H9 (cell line): ENCODE measurements around the gene TRAK1. TPM values are rescaled to one million over a fixed set of nuclear protein-coding genes. Genes with fewer than 3 reads are reported as not detected.

Source experiments
- DNase-seq: peaks from one replicate; pipeline ENCODE4 v3.0.0-alpha.2; 2017
- H2AFZ ChIP-seq: one replicate; pipeline ENCODE4 v1.6.1; 2013; ENCODE audit warnings: mild to moderate bottlenecking, low read length, control low read depth, moderate library complexity
- H2AK5ac ChIP-seq: 2 replicates; pipeline ENCODE4 v1.6.1; 2013; ENCODE audit warnings: low read length, control low read depth, mixed read lengths; ENCODE audit not compliant: insufficient read length
- H2BK120ac ChIP-seq: one replicate; pipeline ENCODE4 v1.6.1; 2013; ENCODE audit warnings: low read depth, mild to moderate bottlenecking, low read length, control low read depth, inconsistent platforms; ENCODE audit not compliant: poor library complexity, severe bottlenecking
- H2BK12ac ChIP-seq: 2 replicates; pipeline ENCODE4 v1.6.1; 2013; ENCODE audit warnings: low read length, control low read depth, mixed read lengths, low read depth; ENCODE audit not compliant: insufficient read length
- H2BK15ac ChIP-seq: 2 replicates; pipeline ENCODE4 v1.6.1; 2013; ENCODE audit warnings: low read depth, low read length, control low read depth
- H2BK20ac ChIP-seq: one replicate; pipeline ENCODE4 v1.6.1; 2013; ENCODE audit warnings: low read depth, mild to moderate bottlenecking, low read length, control low read depth, inconsistent platforms; ENCODE audit not compliant: poor library complexity, severe bottlenecking
- H2BK5ac ChIP-seq: 2 replicates; pipeline ENCODE4 v1.6.1; 2013; ENCODE audit warnings: low read length, control low read depth, mixed read lengths; ENCODE audit not compliant: insufficient read length
- H3K14ac ChIP-seq: 2 replicates; pipeline ENCODE4 v1.6.1; 2013; ENCODE audit warnings: low read length, control low read depth; ENCODE audit not compliant: insufficient read depth
- H3K18ac ChIP-seq: 2 replicates; pipeline ENCODE4 v1.6.1; 2013; ENCODE audit warnings: low read depth, mild to moderate bottlenecking, mixed read lengths, low read length, control low read depth; ENCODE audit not compliant: insufficient read length
- H3K23ac ChIP-seq: 2 replicates; pipeline ENCODE4 v1.6.1; 2013; ENCODE audit warnings: low read length, control low read depth, mixed read lengths, low read depth; ENCODE audit not compliant: insufficient read length
- H3K23me2 ChIP-seq: 2 replicates; pipeline ENCODE4 v1.6.1; 2013; ENCODE audit warnings: low read depth, mild to moderate bottlenecking, mixed read lengths, low read length, control low read depth; ENCODE audit not compliant: insufficient read length, poor library complexity, severe bottlenecking
- H3K27ac ChIP-seq: 2 replicates; pipeline ENCODE4 v1.5.1; 2013; ENCODE audit warnings: low read length, control low read depth, mixed read lengths, low read depth; ENCODE audit not compliant: insufficient read length
- H3K27me3 ChIP-seq: 2 replicates; pipeline ENCODE4 v1.6.1; 2013; ENCODE audit warnings: low read length, control low read depth, inconsistent platforms; ENCODE audit not compliant: insufficient read depth
- H3K4ac ChIP-seq: 2 replicates; pipeline ENCODE4 v1.6.1; 2013; ENCODE audit warnings: low read depth, mild to moderate bottlenecking, control low read depth, inconsistent platforms, low read length, moderate library complexity
- H3K4me1 ChIP-seq: 2 replicates; pipeline ENCODE4 v1.6.1; 2013; ENCODE audit warnings: low read length, control low read depth, inconsistent platforms; ENCODE audit not compliant: insufficient read depth
- H3K4me2 ChIP-seq: 2 replicates; pipeline ENCODE4 v1.6.1; 2013; ENCODE audit warnings: low read length, control low read depth, mixed read lengths; ENCODE audit not compliant: insufficient read length, insufficient read depth
- H3K56ac ChIP-seq: 2 replicates; pipeline ENCODE4 v1.6.1; 2013; ENCODE audit warnings: low read depth, mild to moderate bottlenecking, mixed read lengths, low read length, control low read depth; ENCODE audit not compliant: insufficient read length
- H3K79me1 ChIP-seq: 2 replicates; pipeline ENCODE4 v1.6.1; 2013; ENCODE audit warnings: low read depth, mild to moderate bottlenecking, moderate library complexity, low read length, control low read depth, inconsistent platforms; ENCODE audit not compliant: insufficient read depth, poor library complexity, severe bottlenecking
- H3K79me2 ChIP-seq: 2 replicates; pipeline ENCODE4 v1.6.1; 2013; ENCODE audit warnings: low read length, control low read depth, inconsistent platforms; ENCODE audit not compliant: insufficient read depth
- H3K9ac ChIP-seq: 2 replicates; pipeline ENCODE4 v1.6.1; 2013; ENCODE audit warnings: low read length, control low read depth, mixed read lengths; ENCODE audit not compliant: insufficient read length; ENCODE audit errors: extremely low read depth
- H3K9me3 ChIP-seq: one replicate; pipeline ENCODE4 v1.6.1; 2013; ENCODE audit warnings: low read depth, low read length, inconsistent platforms; ENCODE audit not compliant: control insufficient read depth
- H3T11ph ChIP-seq: one replicate; pipeline ENCODE4 v1.6.1; 2013; ENCODE audit warnings: mild to moderate bottlenecking, low read length, control low read depth, inconsistent platforms
- H4K20me1 ChIP-seq: one replicate; pipeline ENCODE4 v1.6.1; 2013; ENCODE audit not compliant: control insufficient read depth, insufficient read length, insufficient read depth
- H4K5ac ChIP-seq: 2 replicates; pipeline ENCODE4 v1.6.1; 2013; ENCODE audit warnings: low read depth, mild to moderate bottlenecking, mixed read lengths, low read length, control low read depth; ENCODE audit not compliant: insufficient read length
- H4K8ac ChIP-seq: replicated peaks from 2 replicates; pipeline ENCODE4 v1.6.1; 2013; ENCODE audit warnings: low read length, control low read depth, mixed read lengths, low read depth; ENCODE audit not compliant: insufficient read length
- H4K91ac ChIP-seq: 2 replicates; pipeline ENCODE4 v1.6.1; 2013; ENCODE audit warnings: low read depth, mild to moderate bottlenecking, moderate library complexity, mixed read lengths, low read length, control low read depth; ENCODE audit not compliant: insufficient read length
- H3K27ac Mint-ChIP-seq, 3 experiments: 2 replicates in 2 of 3; 3 replicates in 1 of 3; pipeline ENCODE4 v1.8.0; 2020 to 2021; ENCODE audit warnings: mixed read lengths in 3 of 3, mild to moderate bottlenecking in 1 of 3, moderate library complexity in 1 of 3
- H3K27me3 Mint-ChIP-seq: 2 replicates; pipeline ENCODE4 v1.8.0; 2021; ENCODE audit warnings: low read depth, mild to moderate bottlenecking, moderate library complexity, mixed read lengths
- H3K36me3 Mint-ChIP-seq, 3 experiments: 2 replicates in 2 of 3; 3 replicates in 1 of 3; pipeline ENCODE4 v1.8.0; 2020 to 2021; ENCODE audit warnings: low read depth in 3 of 3, mixed read lengths in 3 of 3; ENCODE audit not compliant: insufficient read depth in 1 of 3
- H3K4me1 Mint-ChIP-seq, 2 experiments: 2 replicates each; pipeline ENCODE4 v1.8.0; 2020; ENCODE audit warnings: mixed read lengths in 2 of 2
- H3K4me3 Mint-ChIP-seq, 2 experiments: 2 replicates in 1 of 2; 3 replicates in 1 of 2; pipeline ENCODE4 v1.8.0; 2020 to 2021; ENCODE audit warnings: mild to moderate bottlenecking in 2 of 2, mixed read lengths in 2 of 2, moderate library complexity in 1 of 2
- H3K9me3 Mint-ChIP-seq, 2 experiments: 2 replicates in 1 of 2; 3 replicates in 1 of 2; pipeline ENCODE4 v1.8.0; 2020; ENCODE audit warnings: mild to moderate bottlenecking in 2 of 2, mixed read lengths in 2 of 2, moderate library complexity in 1 of 2
- WGBS: extraction: QIAGEN DNeasy Blood & Tissue Kit; methylation state at CpG from one replicate; pipeline ENCODE4 v1.1.7; 2013; ENCODE audit warnings: missing lambda C conversion rate, low lambda C conversion rate, mixed read lengths; ENCODE audit not compliant: insufficient read length; ENCODE audit errors: extremely low coverage; 5-methylcytosine and 5-hydroxymethylcytosine counted together
- total RNA-seq: library from RNA; stranded (reverse); gene quantifications from 2 replicates; pipeline ENCODE4 v1.2.1, GENCODE V29; 2021
- TF ChIP-seq, protein P1 (sequence below): fragments of 200-600 bp; sonication (generic); conservative IDR thresholded peaks from 3 replicates; pipeline ENCODE4 v1.8.0; 2021; ENCODE audit warnings: antibody characterized with exemption, mild to moderate bottlenecking

TRAK1 gene
- total RNA-seq, 1 experiment from 2014 or later = 34.2 TPM

DNA sequence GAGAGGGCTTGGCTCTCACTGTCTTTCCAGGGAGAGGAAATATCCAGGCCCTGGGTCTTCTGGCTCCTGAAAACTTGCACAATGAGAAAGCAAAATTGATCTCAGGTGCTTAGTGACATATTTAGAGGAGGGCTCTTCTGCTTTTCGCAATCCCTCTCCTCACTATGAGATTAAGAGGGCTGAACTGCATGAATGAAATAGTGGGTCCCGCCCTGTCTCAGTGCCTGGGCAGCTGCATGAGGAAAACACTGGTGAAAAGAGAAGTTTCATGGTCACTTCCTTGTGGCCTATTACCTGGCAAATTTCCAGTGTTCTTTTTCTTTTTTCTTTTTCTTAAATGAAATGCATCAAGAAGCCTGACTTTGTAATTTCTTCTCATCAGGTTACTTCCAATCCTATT is 73.5 kb downstream of the TRAK1 start:
- Histone ChIP-seq H3K14ac (no peak overlapping the region), H3K79me2 (no peaks in the 10 kb centered on the region; the same call in 1 of the 2 replicates), H2BK15ac (no peak overlapping the region), H4K8ac (no peak overlapping the region), H3K9ac (no peak overlapping the region), H3K4me2 (no peak overlapping the region), H3K9me3 (no peaks in the 10 kb centered on the region), H3K27me3 (no peaks in the 10 kb centered on the region), H4K20me1 (no peaks in the 10 kb centered on the region), H3T11ph (no peak overlapping the region), H4K91ac (no peak overlapping the region), H3K56ac (no peak overlapping the region), H2BK12ac (no peak overlapping the region), H3K4ac (no peak overlapping the region), H3K23me2 (peaks cover 8% of the 10 kb centered on the region), H2AFZ (no peak overlapping the region), H2AK5ac (no peak overlapping the region), H2BK20ac (no peak overlapping the region), H3K79me1 (peaks cover 3% of the 10 kb centered on the region), H2BK120ac (no peak overlapping the region), H3K18ac (no peak overlapping the region), H3K23ac (no peak overlapping the region), H4K5ac (no peak overlapping the region), H3K4me1 (0 out of 2 replicates have a peak, but pooled peaks cover 4% of the 10 kb centered on the region), H2BK5ac (no peak overlapping the region), H3K27ac (no peak overlapping the region)
- H3K27me3 Mint-ChIP-seq = no peaks in the 10 kb centered on the region
- TF ChIP-seq, protein P1, sequence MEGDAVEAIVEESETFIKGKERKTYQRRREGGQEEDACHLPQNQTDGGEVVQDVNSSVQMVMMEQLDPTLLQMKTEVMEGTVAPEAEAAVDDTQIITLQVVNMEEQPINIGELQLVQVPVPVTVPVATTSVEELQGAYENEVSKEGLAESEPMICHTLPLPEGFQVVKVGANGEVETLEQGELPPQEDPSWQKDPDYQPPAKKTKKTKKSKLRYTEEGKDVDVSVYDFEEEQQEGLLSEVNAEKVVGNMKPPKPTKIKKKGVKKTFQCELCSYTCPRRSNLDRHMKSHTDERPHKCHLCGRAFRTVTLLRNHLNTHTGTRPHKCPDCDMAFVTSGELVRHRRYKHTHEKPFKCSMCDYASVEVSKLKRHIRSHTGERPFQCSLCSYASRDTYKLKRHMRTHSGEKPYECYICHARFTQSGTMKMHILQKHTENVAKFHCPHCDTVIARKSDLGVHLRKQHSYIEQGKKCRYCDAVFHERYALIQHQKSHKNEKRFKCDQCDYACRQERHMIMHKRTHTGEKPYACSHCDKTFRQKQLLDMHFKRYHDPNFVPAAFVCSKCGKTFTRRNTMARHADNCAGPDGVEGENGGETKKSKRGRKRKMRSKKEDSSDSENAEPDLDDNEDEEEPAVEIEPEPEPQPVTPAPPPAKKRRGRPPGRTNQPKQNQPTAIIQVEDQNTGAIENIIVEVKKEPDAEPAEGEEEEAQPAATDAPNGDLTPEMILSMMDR = no peak
- H3K9me3 Mint-ChIP-seq = no peaks in the 10 kb centered on the region
- WGBS = no CpG with 5 or more reads among the region's 2 CpGs
- DNase-seq = no peak
- no peak overlapping the region for H3K4me3 Mint-ChIP-seq
- H3K36me3 Mint-ChIP-seq = peaks cover 0 to 2% (median 0%) of the 10 kb centered on the region in 3 experiments; a peak in 1 of 7 replicates
- H3K27ac Mint-ChIP-seq = peak overlapping the region in 2 of 3 experiments; percentile 56 to 85; a peak in 3 of 7 replicates
- H3K4me1 Mint-ChIP-seq = peaks cover 20 to 38% of the 10 kb centered on the region in 2 experiments
